GM12891 (cell line): ENCODE results near the gene OCIAD1.

ENCODE experiments used
- PAX5 ChIP-seq: IDR thresholded peaks from 2 replicates; pipeline ENCODE4 v1.6.1; 2011; ENCODE audit warnings: low read length, moderate library complexity, mild to moderate bottlenecking; ENCODE audit not compliant: insufficient read depth, severe bottlenecking
- POLR2A ChIP-seq: IDR thresholded peaks from 2 replicates; pipeline ENCODE4 v1.6.1; 2011; ENCODE audit warnings: low read depth, low read length, control low read depth
- POLR2AphosphoS5 ChIP-seq: IDR thresholded peaks from 2 replicates; pipeline ENCODE4 v1.6.1; 2011; ENCODE audit warnings: low read depth, low read length, control low read depth
- POU2F2 ChIP-seq: IDR thresholded peaks from 2 replicates; pipeline ENCODE4 v1.6.1; 2011; ENCODE audit warnings: low read depth, mild to moderate bottlenecking, control low read depth, low read length, moderate library complexity
- SPI1 ChIP-seq: IDR thresholded peaks from 2 replicates; pipeline ENCODE4 v1.6.1; 2011; ENCODE audit warnings: low read depth, low read length, control low read depth
- TAF1 ChIP-seq: IDR thresholded peaks from 2 replicates; pipeline ENCODE4 v1.6.1; 2011; ENCODE audit warnings: low read depth, low read length, control low read depth

DNA sequence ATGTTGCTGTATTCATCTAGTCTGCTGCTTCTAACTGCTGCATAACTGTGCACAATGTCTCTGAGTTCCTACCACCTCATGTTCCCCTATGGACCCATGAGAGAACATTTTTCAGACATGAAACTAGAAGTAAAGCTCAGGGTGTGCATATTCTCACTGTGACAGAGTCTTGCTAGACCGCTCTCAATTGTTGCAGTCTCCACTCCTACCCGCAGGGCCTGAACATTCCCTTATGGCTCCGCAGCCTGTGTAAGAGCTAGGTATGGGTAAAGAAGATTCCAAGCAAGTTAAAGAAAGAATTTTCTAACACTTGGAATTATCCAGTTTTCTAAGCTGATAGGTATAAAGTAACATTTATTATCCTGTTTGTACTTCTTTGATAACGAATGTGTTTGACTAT lies 70.3 kb downstream of the OCIAD1 start:
- TF ChIP-seq PAX5 (no peak), POLR2A (no peak), POLR2AphosphoS5 (no peak), TAF1 (no peak), POU2F2 (no peak), SPI1 (no peak)
